ENCODE data around the gene DDHD1.
"Not testable (repeated sequence)": the region's sequence is repeated elsewhere in the genome, so short reads cannot be mapped to it uniquely, and the experiment has no call there.

Gene DDHD1

GRCh38 chr14:53108292-53109104 is 44.6 kb downstream of the DDHD1 start:
- H3K4me3 ChIP-seq (ENCODE audit: low read depth, low read length) = peak overlapping the region; percentile 52
- no peak for TF ChIP-seq CTCF (IDR thresholded peaks at IDR 0.05; ENCODE audit: low read depth, low read length, missing control alignments)
- DNase-seq (ENCODE audit: low read depth) = no peak

- DNase-seq (ENCODE audit: low read depth) = no peak
- H3K4me3 ChIP-seq (ENCODE audit: low read depth, low read length) = no peak overlapping the region
- no peak for TF ChIP-seq CTCF (IDR thresholded peaks at IDR 0.05; ENCODE audit: low read depth, low read length, missing control alignments)
These were observed 46.4 kb downstream of the DDHD1 start for GRCh38 chr14:53106768-53107167.

GRCh38 chr14:53103636-53104340 is 49.3 kb downstream of the DDHD1 start:
- no peak for TF ChIP-seq CTCF (IDR thresholded peaks at IDR 0.05; ENCODE audit: low read depth, low read length, missing control alignments)
- DNase-seq (ENCODE audit: low read depth) = no peak
- no peak overlapping the region for H3K4me3 ChIP-seq (ENCODE audit: low read depth, low read length)

GRCh38 chr14:53093206-53093605 is 59.9 kb downstream of the DDHD1 start:
- H3K4me3 ChIP-seq (ENCODE audit: low read depth, low read length) = no peak overlapping the region
- no peak for TF ChIP-seq CTCF (IDR thresholded peaks at IDR 0.05; ENCODE audit: low read depth, low read length, missing control alignments)
- DNase-seq (ENCODE audit: low read depth) = no peak

- no peak for TF ChIP-seq CTCF (IDR thresholded peaks at IDR 0.05; ENCODE audit: low read depth, low read length, missing control alignments)
- H3K4me3 ChIP-seq (ENCODE audit: low read depth, low read length) = no peak overlapping the region
- no peak for DNase-seq (ENCODE audit: low read depth)
These were observed 62.3 kb downstream of the DDHD1 start for GRCh38 chr14:53090853-53091252.

GRCh38 chr14:53084954-53085353 is 68.2 kb downstream of the DDHD1 start:
- not testable (repeated sequence) for DNase-seq (ENCODE audit: low read depth); H3K4me3 ChIP-seq (ENCODE audit: low read depth, low read length)

GRCh38 chr14:53064475-53064874 is 88.6 kb downstream of the DDHD1 start:
- H3K4me3 ChIP-seq (ENCODE audit: low read depth, low read length) = no peak overlapping the region
- TF ChIP-seq CTCF (IDR thresholded peaks at IDR 0.05; ENCODE audit: low read depth, low read length, missing control alignments) = no peak
- no peak for DNase-seq (ENCODE audit: low read depth)

All from GM12864 (cell line).